ENCODE measurements around the gene MIB1. TPM values are rescaled to one million over a fixed set of nuclear protein-coding genes. Genes with fewer than 3 reads are reported as not detected.

The MIB1 gene
- total RNA-seq, 2 donors from 2014 or later: 13.8 to 18.7 TPM

- H3K4me1 ChIP-seq: no peaks in the 10 kb centered on the region
- H3K27me3 ChIP-seq: no peaks in the 10 kb centered on the region
- 63 to 88% methylated on average over 1 of the region's 1 CpG for WGBS, 2 donors
- H3K9me3 ChIP-seq: peaks cover 0 to 2% (median 0%) of the 10 kb centered on the region in 3 donors
- DNase-seq (no peak), ATAC-seq (no peak)
- TF ChIP-seq CTCF (IDR thresholded peaks at IDR 0.05): no peak
- H3K36me3 ChIP-seq (replicated peaks in 1 of 2; ENCODE audit: insufficient read depth in 1 of 2, low read depth in 2 of 2): no peaks in the 10 kb centered on the region
- no peak overlapping the region for H3K4me3 ChIP-seq
- intact Hi-C loops (cut with DNase I): no loop called here
- no peak overlapping the region for H3K27ac ChIP-seq
Measured at GRCh38 chr18:21918693-21919092, 178.1 kb downstream of the MIB1 start.

MicroRNA genes within 50 kb of the gene (microRNA counts, 767-probe panel; counts per million panel counts)
- microRNA hsa-miR-1: 0 to 736 counts per million in 2 donors
- 0 to 736 counts per million in 2 donors for microRNA hsa-miR-133a

Small RNA genes lying within 50 kb of the gene (small RNA-seq; reads per million reads assigned to genes)
- gene AC103987.3: not detected
- not detected for gene RF00019
- gene RF00045: not detected
- not detected for gene RF01241
- gene RN7SL233P: not detected
- not detected for gene RNU6-1038P

Other genes with a start within 250 kb of the MIB1 start
- gene ESCO1, start 140.1 kb upstream of the MIB1 start, total RNA-seq: 10 to 100 TPM; 12.7 to 27.7 TPM
- 1 to 10 TPM; 2.6 to 3.6 TPM for gene SNRPD1, start 128.5 kb upstream of the MIB1 start, total RNA-seq
- gene ABHD3, start 36.0 kb upstream of the MIB1 start, total RNA-seq: 10 to 100 TPM in 1 of 2 donors, 1 to 10 TPM in 1; 1.6 to 19.2 TPM

Measured in body of pancreas (tissue), 4 donors.